SU-DHL-6 (cell line): Measurements from ENCODE around the gene MAP2K3.
"Not testable (repeated sequence)": the region's sequence is repeated elsewhere in the genome, so short reads cannot be mapped to it uniquely, and the experiment has no call there.

ENCODE experiments used
- H2AFZ ChIP-seq: fragments of 200-600 bp; sonication (generic); 2 replicates; pipeline ENCODE4 v1.6.1; 2014; ENCODE audit warnings: low read depth, mild to moderate bottlenecking, moderate library complexity, mixed read lengths, antibody characterized with exemption, low read length; ENCODE audit not compliant: severe bottlenecking
- H3F3A ChIP-seq: fragments of 200-600 bp; shearing (Covaris generic); 2 replicates; pipeline ENCODE4 v1.6.0; 2016; ENCODE audit warnings: antibody characterized with exemption, mild to moderate bottlenecking; ENCODE audit not compliant: insufficient read depth
- H3K27ac ChIP-seq: fragments of 200-600 bp; sonication (generic); 2 replicates; pipeline ENCODE4 v1.5.1; 2016; ENCODE audit warnings: low read depth, mild to moderate bottlenecking, low read length, moderate library complexity, mixed read lengths
- H3K27me3 ChIP-seq: fragments of 200-600 bp; sonication (generic), shearing (Covaris generic); 2 replicates; pipeline ENCODE4 v1.6.0; 2014; ENCODE audit warnings: mild to moderate bottlenecking, low read length
- H3K36me3 ChIP-seq: fragments of 200-600 bp; sonication (generic); 2 replicates; pipeline ENCODE4 v1.6.1; 2014; ENCODE audit warnings: mild to moderate bottlenecking, low read length, mixed read lengths
- H3K4me2 ChIP-seq: fragments of 300-600, 200-600 bp; shearing (Covaris generic), sonication (generic); 2 replicates; pipeline ENCODE4 v1.6.0; 2014; ENCODE audit warnings: low read length, low read depth, mild to moderate bottlenecking; ENCODE audit not compliant: poor library complexity, severe bottlenecking
- H3K4me3 ChIP-seq: fragments of 200-600 bp; sonication (generic); 2 replicates; pipeline ENCODE4 v1.5.1; 2014; ENCODE audit warnings: antibody characterized with exemption, low read length, mild to moderate bottlenecking, mixed read lengths; ENCODE audit not compliant: insufficient read depth, poor library complexity, severe bottlenecking
- H3K79me2 ChIP-seq: fragments of 200-600 bp; sonication (generic); 2 replicates; pipeline ENCODE4 v1.6.1; 2014; ENCODE audit warnings: mild to moderate bottlenecking, low read length, moderate library complexity; ENCODE audit not compliant: insufficient read depth
- H3K9ac ChIP-seq: fragments of 200-600 bp; sonication (generic); 2 replicates; pipeline ENCODE4 v1.7.0; 2014; ENCODE audit warnings: mild to moderate bottlenecking, low read length
- H3K9me2 ChIP-seq: fragments of 200-600 bp; sonication (generic); replicated peaks from 2 replicates; pipeline ENCODE4 v1.6.1; 2014; ENCODE audit warnings: low read length; ENCODE audit not compliant: insufficient read depth
- H3K9me3 ChIP-seq: fragments of 200-600 bp; sonication (generic); 2 replicates; pipeline ENCODE4 v1.6.1; 2014; ENCODE audit warnings: low read length, mixed read lengths; ENCODE audit not compliant: insufficient read depth
- H4K20me1 ChIP-seq: fragments of 200-600 bp; sonication (generic); 2 replicates; pipeline ENCODE4 v1.6.1; 2014; ENCODE audit warnings: low read depth, mild to moderate bottlenecking, antibody characterized with exemption, low read length, moderate library complexity, mixed read lengths

The MAP2K3 gene

GRCh38 chr17:21347660-21348059 lies 63.1 kb downstream of the MAP2K3 start:
- not testable (repeated sequence) for H3K36me3 ChIP-seq, H4K20me1 ChIP-seq, H3K79me2 ChIP-seq, H3F3A ChIP-seq, H3K27me3 ChIP-seq, H3K9ac ChIP-seq, H3K27ac ChIP-seq, H3K4me2 ChIP-seq, H3K9me3 ChIP-seq, H3K9me2 ChIP-seq, H3K4me3 ChIP-seq, H2AFZ ChIP-seq

- H3K4me2 ChIP-seq, result peak overlapping the region; percentile 20
- H3K79me2 ChIP-seq, H3K9me2 ChIP-seq, H3F3A ChIP-seq, H3K4me3 ChIP-seq, H3K9me3 ChIP-seq, H2AFZ ChIP-seq, H4K20me1 ChIP-seq, H3K27me3 ChIP-seq, H3K36me3 ChIP-seq: not testable (repeated sequence)
- H3K27ac ChIP-seq, result peak overlapping the region; percentile 89
- H3K9ac ChIP-seq, result peak overlapping the region; percentile 24; the same call in 1 of the 2 replicates
Measured at GRCh38 chr17:21348081-21348925, 63.8 kb downstream of the MAP2K3 start.

- not testable (repeated sequence) for H3K9me3 ChIP-seq, H3K36me3 ChIP-seq, H3F3A ChIP-seq, H3K9ac ChIP-seq, H3K4me2 ChIP-seq, H3K27me3 ChIP-seq, H3K79me2 ChIP-seq, H3K9me2 ChIP-seq, H2AFZ ChIP-seq, H3K4me3 ChIP-seq, H4K20me1 ChIP-seq
- peak overlapping the region; percentile 89 for H3K27ac ChIP-seq
Measured at GRCh38 chr17:21348926-21349261, 64.4 kb downstream of the MAP2K3 start.

- peak overlapping the region; percentile 72 for H3K27ac ChIP-seq
- H3K79me2 ChIP-seq, H3K27me3 ChIP-seq, H4K20me1 ChIP-seq, H3K9me2 ChIP-seq, H3K36me3 ChIP-seq, H3F3A ChIP-seq, H3K9ac ChIP-seq, H3K4me3 ChIP-seq, H3K9me3 ChIP-seq, H2AFZ ChIP-seq, H3K4me2 ChIP-seq: not testable (repeated sequence)
Measured at GRCh38 chr17:21349358-21350050, 65.0 kb downstream of the MAP2K3 start.

DNA sequence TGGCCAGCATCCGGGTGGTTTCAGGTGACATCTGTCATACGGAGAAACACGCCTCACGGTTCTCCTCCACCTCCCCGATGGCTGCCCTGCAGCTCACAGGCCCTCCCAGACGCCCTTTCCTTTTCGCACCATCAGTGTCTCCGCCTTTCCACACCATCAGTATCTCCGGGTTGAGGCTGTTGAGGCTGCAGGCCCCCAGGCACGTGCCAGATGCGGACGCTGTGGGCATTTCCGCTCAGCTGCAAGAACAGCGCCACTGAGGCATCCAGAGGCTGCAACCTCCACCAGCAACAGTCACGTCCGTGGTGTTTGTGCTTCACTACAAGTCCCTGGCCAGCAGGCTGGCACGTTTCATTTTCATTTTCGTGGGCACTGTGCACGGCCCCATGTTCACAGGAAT lies 66.0 kb downstream of the MAP2K3 start:
- H2AFZ ChIP-seq, result not testable (repeated sequence)

More for the DNA sequence above, 66.0 kb downstream of the MAP2K3 start:
- H3K9ac ChIP-seq, H3K4me3 ChIP-seq, H3K4me2 ChIP-seq, H3K9me2 ChIP-seq, H3K36me3 ChIP-seq, H3K27ac ChIP-seq, H3K9me3 ChIP-seq, H4K20me1 ChIP-seq, H3K27me3 ChIP-seq, H3K79me2 ChIP-seq, H3F3A ChIP-seq: not testable (repeated sequence)
